GM18508 (cell line): ENCODE results near the gene PHACTR2.
"Not testable (repeated sequence)": the region's sequence is repeated elsewhere in the genome, so short reads cannot be mapped to it uniquely, and the experiment has no call there.

Experiments used
- ATAC-seq: cut with Tn5 transposase; IDR thresholded peaks from one replicate; pipeline ENCODE4 v1.9.1; 2021; ENCODE audit warnings: moderate number of reproducible peaks; ENCODE audit not compliant: insufficient read depth, unreplicated experiment

Gene PHACTR2

GRCh38 chr6:143758551-143758950 lies 80.8 kb downstream of the PHACTR2 start:
- no peak for ATAC-seq

- no peak for ATAC-seq
Observed at GRCh38 chr6:143759666-143760065, 81.9 kb downstream of the PHACTR2 start.

- no peak for ATAC-seq
Observed at GRCh38 chr6:143761074-143761473, 83.3 kb downstream of the PHACTR2 start.

GRCh38 chr6:143762126-143762525 lies 84.4 kb downstream of the PHACTR2 start:
- ATAC-seq = no peak

GRCh38 chr6:143765422-143766184 lies 87.8 kb downstream of the PHACTR2 start:
- no peak for ATAC-seq

- no peak for ATAC-seq
Observed at GRCh38 chr6:143766185-143766553, 88.4 kb downstream of the PHACTR2 start.

- ATAC-seq = no peak
Observed at GRCh38 chr6:143767433-143767832, 89.7 kb downstream of the PHACTR2 start.

- no peak for ATAC-seq
Observed at GRCh38 chr6:143772116-143773086, 94.6 kb downstream of the PHACTR2 start.

GRCh38 chr6:143773506-143774150 lies 95.9 kb downstream of the PHACTR2 start:
- ATAC-seq = no peak

- no peak for ATAC-seq
Observed at GRCh38 chr6:143774347-143774746, 96.6 kb downstream of the PHACTR2 start.

- no peak for ATAC-seq
Observed at GRCh38 chr6:143775336-143775735, 97.6 kb downstream of the PHACTR2 start.

GRCh38 chr6:143778926-143779325 lies 101.2 kb downstream of the PHACTR2 start:
- ATAC-seq = no peak

- no peak for ATAC-seq
Observed at GRCh38 chr6:143782481-143782880, 104.7 kb downstream of the PHACTR2 start.

- no peak for ATAC-seq
Observed at GRCh38 chr6:143783077-143783476, 105.3 kb downstream of the PHACTR2 start.

GRCh38 chr6:143784316-143784715 lies 106.6 kb downstream of the PHACTR2 start:
- no peak for ATAC-seq

- ATAC-seq = not testable (repeated sequence)
Observed at GRCh38 chr6:143786371-143786770, 108.6 kb downstream of the PHACTR2 start.

GRCh38 chr6:143792402-143793279 lies 114.9 kb downstream of the PHACTR2 start:
- ATAC-seq = no peak

GRCh38 chr6:143793280-143793619 lies 115.5 kb downstream of the PHACTR2 start:
- no peak for ATAC-seq

GRCh38 chr6:143796551-143796950 lies 118.8 kb downstream of the PHACTR2 start:
- not testable (repeated sequence) for ATAC-seq

GRCh38 chr6:143798487-143798886 lies 120.7 kb downstream of the PHACTR2 start:
- not testable (repeated sequence) for ATAC-seq
